ENCODE measurements around the gene ANKFY1. TPM values are rescaled to one million over a fixed set of nuclear protein-coding genes. Genes with fewer than 3 reads are reported as not detected.

ANKFY1 gene
- total and polyA plus RNA-seq, 9 of the 15 experiments (the other 6 are each of a cell fraction or from before 2014, with no cell fraction given): 4.3 to 25.6 (median 12.2) TPM

GRCh38 chr17:4154201-4154600 lies 109.6 kb downstream of the ANKFY1 start (continued):
- no peak for TF ChIP-seq FUS (optimal IDR thresholded peaks at IDR 0.05; ENCODE audit: low read depth, low read length)
- no peak for TF ChIP-seq OTX1 (CRISPR knock-in tag; IDR thresholded peaks at IDR 0.05)
- no peak for TF ChIP-seq TRIM24 (IDR thresholded peaks at IDR 0.05)
- TF ChIP-seq ZNF518B (CRISPR knock-in tag; IDR thresholded peaks at IDR 0.05): no peak

GRCh38 chr17:4152471-4152870 lies 111.3 kb downstream of the ANKFY1 start:
- Histone ChIP-seq H3K9ac (ENCODE audit: insufficient read depth in 1 of 2, low read depth in 2 of 2, low read length in 2 of 2) (no peak overlapping the region), H3K36me3 (ENCODE audit: control insufficient read depth, insufficient read depth, low read length) (no peaks in the 10 kb centered on the region), H3K4me1 (replicated peaks in 1 of 2; ENCODE audit: control insufficient read depth in 2 of 2, insufficient read depth in 2 of 2, low read length in 2 of 2) (no peaks in the 10 kb centered on the region; a peak in 1 of 5 replicates), H4K20me1 (replicated peaks; ENCODE audit: control insufficient read depth, insufficient read depth, low read length) (no peaks in the 10 kb centered on the region), H3K4me2 (ENCODE audit: insufficient read depth, low read length) (no peak overlapping the region), H3K27me3 (ENCODE audit: control insufficient read depth in 2 of 2, insufficient read depth in 2 of 2, low read length in 2 of 2) (no peaks in the 10 kb centered on the region), H3K9me3 (replicated peaks; ENCODE audit: control insufficient read depth, insufficient read depth, low read depth, low read length) (no peaks in the 10 kb centered on the region), H3K4me3 (no peak overlapping the region), H3K79me2 (ENCODE audit: control insufficient read depth, insufficient read depth, low read length) (no peaks in the 10 kb centered on the region), H3K27ac (ENCODE audit: extremely low read depth, low read depth, low read length) (no peak overlapping the region), H2AFZ (ENCODE audit: low read depth, low read length) (no peak overlapping the region), H3K9me1 (ENCODE audit: control insufficient read depth, insufficient read depth, low read length) (no peaks in the 10 kb centered on the region)
- in situ Hi-C loops (cut with MboI) (no loop called here), intact Hi-C loops (cut with micrococcal nuclease) (no loop called here)
- whole genome bisulfite sequencing (ENCODE audit: insufficient coverage, low coverage, missing lambda C conversion rate): 55% methylated on average over 3 of the region's 3 CpGs
- DNase-seq (ENCODE audit: extremely low read depth in 1 of 4, low spot score in 3 of 4): no peak
- ChIA-PET CTCF (ENCODE audit: low intra/inter-chr PET ratio) (no interaction called here), POLR2A (no interaction called here)
- TF ChIP-seq ZNF830 (CRISPR knock-in tag; IDR thresholded peaks at IDR 0.05): no peak
- no peak for TF ChIP-seq ZBTB7A (IDR thresholded peaks at IDR 0.05; ENCODE audit: borderline replicate concordance, control insufficient read depth, low read depth, low read length)
- TF ChIP-seq PCBP2 (IDR thresholded peaks at IDR 0.05; ENCODE audit: low read depth, low read length, poor library complexity, severe bottlenecking): no peak
- TF ChIP-seq HNRNPH1 (optimal IDR thresholded peaks at IDR 0.05; ENCODE audit: low read depth, low read length): no peak
- TF ChIP-seq, protein P1, sequence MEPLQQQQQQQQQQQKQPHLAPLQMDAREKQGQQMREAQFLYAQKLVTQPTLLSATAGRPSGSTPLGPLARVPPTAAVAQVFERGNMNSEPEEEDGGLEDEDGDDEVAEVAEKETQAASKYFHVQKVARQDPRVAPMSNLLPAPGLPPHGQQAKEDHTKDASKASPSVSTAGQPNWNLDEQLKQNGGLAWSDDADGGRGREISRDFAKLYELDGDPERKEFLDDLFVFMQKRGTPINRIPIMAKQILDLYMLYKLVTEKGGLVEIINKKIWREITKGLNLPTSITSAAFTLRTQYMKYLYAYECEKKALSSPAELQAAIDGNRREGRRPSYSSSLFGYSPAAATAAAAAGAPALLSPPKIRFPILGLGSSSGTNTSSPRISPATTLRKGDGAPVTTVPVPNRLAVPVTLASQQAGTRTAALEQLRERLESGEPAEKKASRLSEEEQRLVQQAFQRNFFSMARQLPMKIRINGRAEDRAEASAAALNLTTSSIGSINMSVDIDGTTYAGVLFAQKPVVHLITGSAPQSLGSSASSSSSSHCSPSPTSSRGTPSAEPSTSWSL (CRISPR knock-in tag; IDR thresholded peaks at IDR 0.05; ENCODE audit: borderline replicate concordance): no peak
- no peak for TF ChIP-seq RB1 (IDR thresholded peaks at IDR 0.05; ENCODE audit: low read depth)
- no peak for TF ChIP-seq XRCC3 (IDR thresholded peaks at IDR 0.05)
- TF ChIP-seq CTCF (IDR thresholded peaks at IDR 0.05 in 2 of 3, conservative IDR thresholded peaks at IDR 0.05 in 1 of 3; ENCODE audit: insufficient read depth in 2 of 3, low read depth in 1 of 3, low read length in 3 of 3): no peak
- TF ChIP-seq ARID2 (IDR thresholded peaks at IDR 0.05): no peak
- no peak for TF ChIP-seq NONO (IDR thresholded peaks at IDR 0.05; ENCODE audit: low read depth in 2 of 2, low read length in 1 of 2)
- FAIRE-seq: no peak
- ATAC-seq: no peak
- no TSS peak for BruUV-seq (replicated peaks)

Data from K562 (cell line).